ENCODE measurements around the gene USP4. TPM values are rescaled to one million over a fixed set of nuclear protein-coding genes. Genes with fewer than 3 reads are reported as not detected.

Gene USP4, protein sequence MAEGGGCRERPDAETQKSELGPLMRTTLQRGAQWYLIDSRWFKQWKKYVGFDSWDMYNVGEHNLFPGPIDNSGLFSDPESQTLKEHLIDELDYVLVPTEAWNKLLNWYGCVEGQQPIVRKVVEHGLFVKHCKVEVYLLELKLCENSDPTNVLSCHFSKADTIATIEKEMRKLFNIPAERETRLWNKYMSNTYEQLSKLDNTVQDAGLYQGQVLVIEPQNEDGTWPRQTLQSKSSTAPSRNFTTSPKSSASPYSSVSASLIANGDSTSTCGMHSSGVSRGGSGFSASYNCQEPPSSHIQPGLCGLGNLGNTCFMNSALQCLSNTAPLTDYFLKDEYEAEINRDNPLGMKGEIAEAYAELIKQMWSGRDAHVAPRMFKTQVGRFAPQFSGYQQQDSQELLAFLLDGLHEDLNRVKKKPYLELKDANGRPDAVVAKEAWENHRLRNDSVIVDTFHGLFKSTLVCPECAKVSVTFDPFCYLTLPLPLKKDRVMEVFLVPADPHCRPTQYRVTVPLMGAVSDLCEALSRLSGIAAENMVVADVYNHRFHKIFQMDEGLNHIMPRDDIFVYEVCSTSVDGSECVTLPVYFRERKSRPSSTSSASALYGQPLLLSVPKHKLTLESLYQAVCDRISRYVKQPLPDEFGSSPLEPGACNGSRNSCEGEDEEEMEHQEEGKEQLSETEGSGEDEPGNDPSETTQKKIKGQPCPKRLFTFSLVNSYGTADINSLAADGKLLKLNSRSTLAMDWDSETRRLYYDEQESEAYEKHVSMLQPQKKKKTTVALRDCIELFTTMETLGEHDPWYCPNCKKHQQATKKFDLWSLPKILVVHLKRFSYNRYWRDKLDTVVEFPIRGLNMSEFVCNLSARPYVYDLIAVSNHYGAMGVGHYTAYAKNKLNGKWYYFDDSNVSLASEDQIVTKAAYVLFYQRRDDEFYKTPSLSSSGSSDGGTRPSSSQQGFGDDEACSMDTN
- total RNA-seq (2022) (52.6 and 54.1 TPM in 2 replicates), Bru-seq, nascent RNA (percentile 74 among the genes with signal in this experiment), BruChase-seq, experiment 1, labeled RNA remaining after a 6-hour chase (percentile 76 among the genes with signal in this experiment), BruChase-seq, experiment 2, labeled RNA remaining after a 2-hour chase (percentile 75 among the genes with signal in this experiment)
- long read RNA-seq, transcript USP4-201 (22 exons, 3,126 nt), result major isoform, 85 of 152 reads
- long read RNA-seq, transcript USP4-202 (21 exons, 3,222 nt), result minor isoform, 20 of 152 reads
- long read RNA-seq, partial matches to known transcripts, result 6 of 152 reads
- long read RNA-seq, other reads (novel, unspliced or antisense), result 40 of 152 reads

DNA sequence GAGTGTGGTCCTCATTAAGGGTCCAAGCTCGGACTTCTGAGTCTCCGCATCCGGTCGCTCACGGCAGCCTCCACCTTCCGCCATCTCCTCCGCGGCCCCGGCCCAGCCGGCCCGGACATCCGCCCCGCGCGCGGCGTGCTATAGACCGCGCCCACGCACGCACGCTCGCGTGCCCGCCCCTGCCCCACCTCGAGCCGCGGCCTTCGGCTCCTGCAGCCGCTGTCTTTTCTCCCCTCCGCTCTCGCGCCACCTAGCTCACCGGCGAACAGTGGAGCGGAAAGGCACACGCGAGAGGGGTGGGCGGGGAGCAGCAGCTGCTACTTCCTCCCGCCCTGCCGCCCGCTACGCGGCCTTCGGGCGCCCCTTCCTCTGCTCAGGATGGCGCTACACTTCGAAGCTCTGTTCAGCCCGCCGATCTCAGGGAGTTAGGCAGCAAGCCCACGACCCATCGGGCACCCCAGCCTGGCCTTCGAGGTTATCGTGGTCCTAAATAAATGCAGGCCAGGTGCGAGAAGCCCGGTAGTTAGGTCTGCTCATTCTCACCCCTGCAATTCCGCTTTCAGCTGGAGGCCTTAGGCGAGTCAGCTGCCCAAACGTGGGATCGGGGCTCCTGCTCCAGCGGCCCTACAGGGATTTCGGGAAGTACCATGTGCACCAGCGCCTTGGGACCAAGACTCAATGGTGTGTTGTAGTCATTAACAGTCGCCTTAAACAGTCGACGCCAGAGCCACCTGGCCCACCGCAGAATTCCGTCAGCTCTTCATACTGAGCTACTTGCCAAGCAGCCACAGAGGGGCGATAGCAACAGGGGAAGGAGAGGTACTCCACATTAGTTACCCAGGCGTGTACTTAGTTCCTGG, at the start of gene USP4:
TSS of gene USP4 (minus strand) at position 113 of the 860 bp plus-strand sequence. CDS start at position 84, 29 bp downstream.
- Mint-ChIP-seq H3K9me3 (ENCODE audit: unreplicated experiment) (no peaks in the 10 kb centered on the region), H3K36me3 (ENCODE audit: insufficient read depth, unreplicated experiment) (peaks cover 14% of the 10 kb centered on the region), H3K27ac (ENCODE audit: low read depth, unreplicated experiment) (peak within 1 kb of the TSS; percentile 87), H3K27me3 (ENCODE audit: insufficient read depth, unreplicated experiment) (no peaks in the 10 kb centered on the region), H3K4me3 (ENCODE audit: unreplicated experiment) (peak within 1 kb of the TSS; percentile 96), H3K4me1 (ENCODE audit: insufficient read depth, unreplicated experiment) (peaks cover 19% of the 10 kb centered on the region)
- peak; percentile 89 for DNase-seq (ENCODE audit: unreplicated experiment)
- TF ChIP-seq, protein P1, sequence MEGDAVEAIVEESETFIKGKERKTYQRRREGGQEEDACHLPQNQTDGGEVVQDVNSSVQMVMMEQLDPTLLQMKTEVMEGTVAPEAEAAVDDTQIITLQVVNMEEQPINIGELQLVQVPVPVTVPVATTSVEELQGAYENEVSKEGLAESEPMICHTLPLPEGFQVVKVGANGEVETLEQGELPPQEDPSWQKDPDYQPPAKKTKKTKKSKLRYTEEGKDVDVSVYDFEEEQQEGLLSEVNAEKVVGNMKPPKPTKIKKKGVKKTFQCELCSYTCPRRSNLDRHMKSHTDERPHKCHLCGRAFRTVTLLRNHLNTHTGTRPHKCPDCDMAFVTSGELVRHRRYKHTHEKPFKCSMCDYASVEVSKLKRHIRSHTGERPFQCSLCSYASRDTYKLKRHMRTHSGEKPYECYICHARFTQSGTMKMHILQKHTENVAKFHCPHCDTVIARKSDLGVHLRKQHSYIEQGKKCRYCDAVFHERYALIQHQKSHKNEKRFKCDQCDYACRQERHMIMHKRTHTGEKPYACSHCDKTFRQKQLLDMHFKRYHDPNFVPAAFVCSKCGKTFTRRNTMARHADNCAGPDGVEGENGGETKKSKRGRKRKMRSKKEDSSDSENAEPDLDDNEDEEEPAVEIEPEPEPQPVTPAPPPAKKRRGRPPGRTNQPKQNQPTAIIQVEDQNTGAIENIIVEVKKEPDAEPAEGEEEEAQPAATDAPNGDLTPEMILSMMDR (IDR thresholded peaks at IDR 0.05; ENCODE audit: unreplicated experiment), result peak; percentile 26
- POLR2A ChIA-PET, result interaction anchor here (0.6 to 3.5 kb wide), 27 partner anchors 10 to 1864 kb away, joined by 3 to 74 read pairs (median 6); partner anchors contain the start of genes ARIH2, DAG1, GPX1 and IMPDH2
- intact Hi-C loops (cut with micrococcal nuclease), result loop anchor here (1.0 to 2.0 kb wide), 2 partner anchors 19 to 109 kb away; partner anchors contain the start of gene GPX1
- BruUV-seq (replicated peaks), result TSS peak; percentile 52
- CTCF ChIA-PET, result interaction anchor here (0.5 to 2.1 kb wide), 28 partner anchors 11 to 321 kb away, joined by 3 to 12 read pairs (median 4); partner anchors contain the start of gene CCDC71

DNA sequence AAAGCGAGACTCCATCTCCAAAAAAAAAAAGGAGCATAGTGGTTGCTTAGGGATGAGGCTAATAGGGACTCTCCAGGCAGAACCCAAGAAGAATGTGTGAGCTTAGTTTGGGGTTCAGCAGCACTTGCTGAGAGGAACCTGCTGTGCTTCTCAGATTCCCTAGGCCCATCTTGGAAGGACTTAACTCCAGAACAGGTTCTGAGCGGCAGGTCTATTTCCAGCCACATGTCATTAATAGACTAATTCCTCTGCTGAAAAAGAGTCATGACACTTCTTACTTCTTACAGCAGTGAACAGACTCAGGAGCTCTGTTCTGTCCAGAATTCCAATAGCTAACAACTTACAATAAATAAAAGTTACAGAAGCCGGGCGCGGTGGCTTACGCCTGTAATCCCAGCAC, 49.4 kb upstream of the USP4 start:
- ChIA-PET POLR2A (interaction anchor here (0.6 to 1.9 kb wide), 6 partner anchors 16 to 780 kb away, joined by 3 to 5 read pairs (median 4); partner anchors contain the start of genes TCTA and UQCRC1), CTCF (interaction anchor here (0.6 kb wide), 4 partner anchors 12 to 990 kb away, joined by 3 to 8 read pairs (median 4); no protein-coding TSS in a partner anchor)
- no peak for DNase-seq (ENCODE audit: unreplicated experiment)
- Mint-ChIP-seq H3K27me3 (ENCODE audit: insufficient read depth, unreplicated experiment) (no peaks in the 10 kb centered on the region), H3K27ac (ENCODE audit: low read depth, unreplicated experiment) (no peak overlapping the region), H3K9me3 (ENCODE audit: unreplicated experiment) (no peaks in the 10 kb centered on the region), H3K4me1 (ENCODE audit: insufficient read depth, unreplicated experiment) (peaks cover 14% of the 10 kb centered on the region), H3K36me3 (ENCODE audit: insufficient read depth, unreplicated experiment) (peaks cover 14% of the 10 kb centered on the region), H3K4me3 (ENCODE audit: unreplicated experiment) (no peak overlapping the region)
- BruUV-seq (replicated peaks), result no TSS peak
- intact Hi-C loops (cut with micrococcal nuclease), result no loop called here
- TF ChIP-seq, protein P1 (IDR thresholded peaks at IDR 0.05; ENCODE audit: unreplicated experiment), result no peak

DNA sequence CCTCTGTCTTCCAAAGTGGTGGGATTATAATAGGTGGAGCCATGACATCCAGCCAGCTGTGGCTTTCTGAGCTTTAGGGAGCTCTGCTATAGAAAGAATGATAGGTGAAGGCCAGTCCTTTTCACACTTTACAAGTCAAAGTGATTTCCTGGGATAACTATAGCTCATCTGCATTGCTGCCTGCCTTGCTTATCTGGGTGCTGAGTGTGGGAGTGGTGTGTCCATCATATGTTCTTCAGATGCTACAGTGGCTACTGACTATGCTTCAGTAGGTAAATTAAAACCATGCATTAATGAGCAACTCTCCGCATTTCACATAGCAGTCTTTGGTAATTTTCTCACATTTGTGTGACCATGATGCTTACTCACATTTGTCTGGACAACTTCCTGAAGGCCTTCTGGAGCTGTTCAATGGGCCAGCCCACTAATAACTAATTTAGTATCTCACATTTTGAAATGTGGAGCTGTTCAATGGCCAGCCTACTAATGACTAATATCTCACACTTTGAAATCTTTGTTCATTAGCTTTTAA, 48.5 kb upstream of the USP4 start:
- Mint-ChIP-seq H3K9me3 (ENCODE audit: unreplicated experiment) (no peaks in the 10 kb centered on the region), H3K4me1 (ENCODE audit: insufficient read depth, unreplicated experiment) (peaks cover 14% of the 10 kb centered on the region), H3K27ac (ENCODE audit: low read depth, unreplicated experiment) (peak overlapping the region; percentile 9), H3K36me3 (ENCODE audit: insufficient read depth, unreplicated experiment) (peaks cover 12% of the 10 kb centered on the region), H3K4me3 (ENCODE audit: unreplicated experiment) (no peak overlapping the region), H3K27me3 (ENCODE audit: insufficient read depth, unreplicated experiment) (no peaks in the 10 kb centered on the region)
- no peak for DNase-seq (ENCODE audit: unreplicated experiment)
- TF ChIP-seq, protein P1 (IDR thresholded peaks at IDR 0.05; ENCODE audit: unreplicated experiment), result no peak
- ChIA-PET POLR2A (interaction anchor here (0.9 to 1.9 kb wide), 5 partner anchors 10 to 53 kb away, joined by 3 to 5 read pairs (median 4); partner anchors contain the start of gene TCTA), CTCF (interaction anchor here (0.6 to 0.7 kb wide), 2 partner anchors 62 to 205 kb away, joined by 3 to 5 read pairs; no protein-coding TSS in a partner anchor)
- intact Hi-C loops (cut with micrococcal nuclease), result no loop called here
- BruUV-seq (replicated peaks), result no TSS peak
